NCI-H1694 treated with DMSO at 0.1 percent for 48 hours (cell line): ENCODE measurements around the gene DGAT2.

Source experiments
- DNase-seq: peaks from one replicate; lab custom pipeline; 2025; lab: John Stamatoyannopoulos, UW

DGAT2 gene

DNA sequence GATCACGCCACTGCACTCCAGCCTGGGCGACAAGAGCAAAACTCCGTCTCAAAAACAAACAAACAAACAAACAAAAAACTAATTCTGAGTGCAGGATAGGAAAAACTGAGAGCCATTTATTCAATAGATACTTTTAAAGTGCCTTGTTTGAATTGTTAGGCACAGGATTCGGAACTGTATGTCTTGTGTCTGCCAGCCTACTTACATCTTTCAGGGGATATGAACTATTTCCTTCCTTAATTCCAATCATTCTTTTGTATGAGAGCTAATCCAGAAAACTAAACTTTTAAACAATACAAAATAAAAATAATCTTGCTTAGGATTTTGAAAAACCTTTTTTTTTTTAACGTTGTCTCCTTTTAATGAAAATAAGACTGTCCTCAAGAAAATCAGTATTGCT lies 59.0 kb downstream of the DGAT2 start:
- no peak for DNase-seq

DNA sequence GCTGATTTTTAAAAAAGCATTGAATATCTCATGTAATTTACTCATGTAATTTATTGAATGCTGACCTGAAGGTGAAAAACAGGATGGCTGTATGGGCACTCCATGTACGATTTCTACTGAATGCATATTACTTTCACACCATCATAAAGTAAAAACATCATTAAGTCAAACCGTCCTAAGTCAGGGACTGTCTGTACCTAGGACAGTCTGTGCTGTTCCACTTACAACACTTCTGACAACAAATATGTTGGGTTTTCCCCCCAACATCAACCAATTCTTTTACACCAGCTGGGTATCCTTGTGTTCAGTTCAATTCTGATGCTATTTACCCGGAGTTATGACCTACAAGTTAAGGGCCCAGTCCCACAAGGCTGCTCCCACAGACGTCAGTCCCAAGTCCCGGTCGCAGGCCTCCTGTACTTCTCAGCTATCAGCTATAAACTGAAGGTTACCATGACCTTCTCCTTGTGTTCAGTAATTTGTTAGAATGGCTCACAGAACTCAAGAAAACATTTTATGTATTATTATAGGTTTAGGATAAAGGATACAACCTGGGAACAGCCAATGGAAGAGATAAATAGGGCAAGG lies 63.4 kb downstream of the DGAT2 start:
- no peak for DNase-seq

- DNase-seq: no peak
Observed at GRCh38 chr11:75834728-75835127, 66.2 kb downstream of the DGAT2 start.

DNA sequence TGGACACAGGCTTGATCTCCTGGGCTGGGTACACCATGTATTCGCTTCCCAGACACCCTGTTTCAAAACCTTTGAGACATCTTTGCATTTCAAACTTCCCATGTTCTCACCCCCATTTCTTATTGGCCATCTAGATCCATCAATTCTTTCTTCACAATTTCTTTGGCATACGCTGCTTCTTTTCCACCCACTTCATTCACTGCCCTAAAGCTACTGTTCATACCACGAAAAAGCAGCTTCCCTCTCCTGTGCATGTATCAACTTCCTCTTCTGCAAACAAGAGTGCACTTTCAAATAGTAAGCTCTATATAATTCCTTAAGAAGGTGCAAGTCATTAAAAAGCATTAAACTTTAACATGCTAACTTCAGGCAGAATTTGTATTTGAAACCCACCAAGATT lies 67.8 kb downstream of the DGAT2 start:
- no peak for DNase-seq

DNA sequence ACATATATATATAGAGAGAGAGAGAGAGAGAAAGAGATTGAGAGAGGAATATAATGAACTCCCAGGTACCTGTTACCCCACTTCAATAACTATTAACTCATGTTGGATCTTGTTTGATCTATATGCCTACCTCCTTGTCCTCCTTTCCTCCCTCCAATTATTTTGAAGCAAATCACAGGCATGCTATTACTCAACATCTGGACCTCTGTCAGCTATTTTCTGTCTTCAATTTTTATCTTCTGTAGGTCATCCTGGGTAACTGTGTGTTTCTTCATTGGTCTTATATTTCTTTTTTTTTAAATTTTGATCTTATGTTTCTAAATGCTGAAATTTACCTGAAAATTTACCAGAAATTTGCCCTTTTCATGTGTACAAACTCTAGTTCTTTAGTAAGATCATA lies 71.3 kb downstream of the DGAT2 start:
- no peak for DNase-seq

- DNase-seq: no peak
Observed at GRCh38 chr11:75840522-75840921, 71.9 kb downstream of the DGAT2 start.

- no peak for DNase-seq
Observed at GRCh38 chr11:75841739-75842138, 73.2 kb downstream of the DGAT2 start.

GRCh38 chr11:75845324-75845723 lies 76.7 kb downstream of the DGAT2 start:
- DNase-seq: no peak

GRCh38 chr11:75849894-75850293 lies 81.3 kb downstream of the DGAT2 start:
- DNase-seq: no peak

DNA sequence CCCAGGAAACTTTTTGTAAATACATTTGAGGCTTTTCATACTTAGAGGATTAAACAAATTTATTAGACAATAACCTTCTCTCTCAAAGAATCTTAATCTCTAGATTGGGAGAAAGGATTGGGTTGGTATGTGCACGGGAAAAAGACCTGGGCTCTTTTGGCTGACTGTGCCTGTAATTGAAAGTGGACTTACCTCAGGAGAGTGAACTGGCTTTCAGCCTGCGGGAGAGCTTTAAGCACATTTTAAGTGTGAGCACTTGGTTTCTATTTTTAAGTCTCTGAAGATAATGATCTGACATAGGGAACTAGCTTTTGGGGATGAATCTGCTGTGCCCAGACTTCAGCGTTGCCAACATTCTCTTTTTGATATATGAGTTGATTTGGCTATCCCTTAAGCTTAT lies 82.2 kb downstream of the DGAT2 start:
- no peak for DNase-seq
